Endometrial microvascular endothelial cells (primary cell): ENCODE data around the gene SPRY2. TPM values are rescaled to one million over a fixed set of nuclear protein-coding genes. Genes with fewer than 3 reads are reported as not detected.

Source experiments
- in situ Hi-C: cut with HindIII; loops from 2 replicates; pipeline ENCODE4 v1.10.0; 2017; ENCODE audit warnings: low sequenced_read_pairs, low pct_unique_long_range_greater_than_20kb; ENCODE audit errors: inconsistent ontology term
- total RNA-seq: library from RNA; depleted of rRNA; stranded (reverse); fragments of >200 nt; gene quantifications from one replicate; pipeline ENCODE4 v1.2.3, GENCODE V29; 2015; ENCODE audit errors: inconsistent ontology term

SPRY2 gene, protein sequence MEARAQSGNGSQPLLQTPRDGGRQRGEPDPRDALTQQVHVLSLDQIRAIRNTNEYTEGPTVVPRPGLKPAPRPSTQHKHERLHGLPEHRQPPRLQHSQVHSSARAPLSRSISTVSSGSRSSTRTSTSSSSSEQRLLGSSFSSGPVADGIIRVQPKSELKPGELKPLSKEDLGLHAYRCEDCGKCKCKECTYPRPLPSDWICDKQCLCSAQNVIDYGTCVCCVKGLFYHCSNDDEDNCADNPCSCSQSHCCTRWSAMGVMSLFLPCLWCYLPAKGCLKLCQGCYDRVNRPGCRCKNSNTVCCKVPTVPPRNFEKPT
- total RNA-seq: 66.6 TPM

- in situ Hi-C loops: loop anchor here (10.0 kb wide), 1 partner anchor 406 kb away; no protein-coding TSS in a partner anchor
Measured at GRCh38 chr13:80341101-80341755, at the start of gene SPRY2. Gene SPRY2 (minus strand): TSS chr13:80341126. CDS start chr13:80337705, 3,421 bp downstream.

DNA sequence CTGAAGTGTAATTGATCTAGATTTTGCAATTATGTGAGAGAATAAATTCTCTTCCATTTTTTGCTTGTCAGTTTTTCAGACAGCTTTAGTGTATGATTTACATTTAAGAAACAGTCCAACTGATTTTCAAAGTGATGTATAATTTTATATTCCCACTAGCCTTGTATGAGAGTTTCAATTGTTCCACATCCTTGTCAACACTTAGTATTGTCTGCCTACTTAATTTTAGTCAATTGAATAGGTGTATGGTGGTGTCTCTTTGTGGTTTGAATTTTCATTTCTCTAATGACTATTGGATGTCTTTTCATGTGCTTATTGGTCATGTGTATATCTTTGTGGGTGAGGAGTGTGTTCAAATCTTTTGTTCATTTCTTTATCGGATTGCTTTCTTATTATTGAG lies 49.4 kb upstream of the SPRY2 start:
- in situ Hi-C loops: no loop called here

DNA sequence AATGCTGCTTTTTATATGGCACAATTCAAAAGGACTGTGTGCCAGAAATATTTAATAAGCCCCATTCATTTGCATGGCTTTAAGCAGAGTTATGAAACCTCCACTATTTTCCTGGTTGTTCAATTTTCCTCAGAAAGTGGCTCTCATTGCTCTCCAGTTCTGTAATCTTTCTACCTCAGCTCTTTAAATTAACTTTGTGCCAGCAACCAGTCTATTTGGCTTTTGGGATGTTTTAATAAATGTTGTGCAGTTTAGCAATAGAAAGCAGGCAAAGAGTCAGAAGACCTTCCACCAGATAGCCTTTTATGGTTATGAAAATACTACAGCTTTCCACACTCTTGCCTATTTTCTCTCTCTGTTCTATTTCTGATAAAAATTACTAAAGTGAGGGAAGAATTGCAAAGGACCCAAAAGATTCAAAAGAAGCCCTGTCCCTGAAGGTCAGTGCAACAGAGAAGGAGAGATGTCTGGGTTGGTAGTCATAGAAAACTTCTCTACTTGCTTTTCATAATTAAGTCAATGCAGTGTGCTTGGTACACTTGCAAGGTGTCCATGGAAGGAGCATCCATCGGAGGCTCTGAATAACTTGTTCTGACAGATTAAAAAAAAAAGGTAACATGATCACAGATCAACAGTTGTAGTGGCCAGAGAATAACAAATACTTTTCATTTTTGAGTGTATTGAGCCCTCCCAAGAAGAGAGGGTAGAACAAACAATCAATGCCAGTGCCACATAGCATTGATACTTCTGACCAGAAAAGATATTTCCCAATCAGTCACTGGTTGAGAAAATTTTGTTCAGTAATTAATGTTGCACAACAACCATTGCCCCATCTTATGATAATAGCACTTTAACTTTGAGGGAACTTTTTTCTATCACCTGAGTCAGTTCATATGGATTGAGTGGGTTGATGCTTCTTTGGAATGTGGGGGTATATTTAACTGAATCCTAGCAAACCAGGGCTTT lies 48.4 kb upstream of the SPRY2 start:
- in situ Hi-C loops: no loop called here

- in situ Hi-C loops: no loop called here
Measured at GRCh38 chr13:80388506-80388905, 47.6 kb upstream of the SPRY2 start.

GRCh38 chr13:80386592-80386991 lies 45.7 kb upstream of the SPRY2 start:
- in situ Hi-C loops: no loop called here

DNA sequence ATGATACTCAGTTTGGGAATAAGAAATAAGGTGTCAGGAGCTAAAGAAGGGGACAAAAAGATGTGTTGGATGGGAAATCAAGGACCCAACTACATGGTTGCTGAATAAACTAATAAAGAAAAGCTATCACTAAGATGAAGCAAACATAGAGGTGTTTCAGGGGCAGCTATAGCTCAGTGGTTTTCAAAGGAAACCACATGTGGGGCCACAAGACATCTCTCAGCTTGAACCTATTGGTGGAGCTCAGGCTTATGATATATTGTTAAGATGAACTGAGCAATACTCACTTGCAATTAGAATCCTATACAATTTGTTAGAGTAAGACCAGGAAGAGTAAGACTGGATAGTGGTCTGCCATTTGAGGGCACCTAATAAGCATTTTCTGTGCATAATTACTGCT lies 45.1 kb upstream of the SPRY2 start:
- in situ Hi-C loops: no loop called here

GRCh38 chr13:80382576-80382975 lies 41.6 kb upstream of the SPRY2 start:
- in situ Hi-C loops: no loop called here

DNA sequence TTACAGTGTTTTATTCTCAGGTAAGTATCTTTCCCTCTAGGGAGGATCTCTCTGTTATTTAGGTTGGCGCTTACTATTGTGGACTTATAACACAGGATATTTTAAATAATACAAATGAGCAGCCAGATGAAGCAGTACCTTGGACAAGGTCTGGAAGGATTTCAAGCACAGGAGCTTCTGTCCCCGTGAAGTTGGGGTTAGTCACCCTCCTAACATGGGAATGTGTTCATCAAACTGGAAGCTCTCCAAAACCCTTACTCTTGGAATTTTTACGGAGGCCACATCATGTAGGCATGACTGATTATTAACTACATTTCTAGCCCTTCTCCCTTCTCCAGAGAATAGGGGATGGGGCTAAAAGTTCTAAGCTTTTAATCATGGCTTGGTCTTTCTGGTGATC lies 38.3 kb upstream of the SPRY2 start:
- in situ Hi-C loops: no loop called here

GRCh38 chr13:80376554-80376953 lies 35.6 kb upstream of the SPRY2 start:
- in situ Hi-C loops: no loop called here

DNA sequence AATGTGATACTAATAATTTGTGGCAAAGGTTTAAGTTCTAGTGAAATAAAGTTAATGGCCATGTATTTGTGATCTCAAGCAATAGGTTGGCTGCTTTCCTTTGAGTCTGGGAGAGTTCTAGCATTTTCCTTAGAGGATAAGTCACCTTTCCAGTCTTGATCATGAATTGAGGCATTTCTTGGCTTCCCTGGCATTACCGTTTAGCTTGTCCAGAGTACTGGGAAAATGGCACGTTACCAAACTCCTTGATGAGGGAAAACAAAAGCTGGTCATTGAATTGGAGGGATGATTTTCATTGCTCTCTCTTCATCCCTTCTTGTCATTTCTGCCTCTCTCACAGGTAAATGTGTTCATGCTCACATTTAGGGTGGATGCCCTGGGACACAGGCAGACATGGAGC lies 34.0 kb upstream of the SPRY2 start:
- in situ Hi-C loops: no loop called here

DNA sequence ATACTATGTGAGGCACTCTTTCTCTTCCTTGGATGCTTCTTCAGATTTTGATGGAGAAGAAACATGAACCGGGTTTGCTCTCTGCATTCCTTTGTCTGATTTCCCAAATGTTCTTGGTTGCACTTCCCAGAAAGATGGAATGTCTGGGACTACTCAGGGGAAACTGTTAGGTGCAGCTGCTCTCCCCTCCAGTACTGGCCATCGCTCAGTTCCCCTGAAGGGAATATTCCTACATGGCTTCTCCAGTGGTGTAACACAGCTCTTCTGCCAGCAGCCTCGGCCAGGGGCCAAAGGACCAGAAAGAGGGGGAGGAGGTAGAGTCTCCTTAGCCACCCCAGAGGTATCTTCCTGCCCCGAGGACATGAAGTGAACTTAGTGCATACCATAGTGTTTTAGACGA lies 33.5 kb upstream of the SPRY2 start:
- in situ Hi-C loops: no loop called here

- in situ Hi-C loops: no loop called here
Measured at GRCh38 chr13:80371840-80372509, 31.0 kb upstream of the SPRY2 start.

DNA sequence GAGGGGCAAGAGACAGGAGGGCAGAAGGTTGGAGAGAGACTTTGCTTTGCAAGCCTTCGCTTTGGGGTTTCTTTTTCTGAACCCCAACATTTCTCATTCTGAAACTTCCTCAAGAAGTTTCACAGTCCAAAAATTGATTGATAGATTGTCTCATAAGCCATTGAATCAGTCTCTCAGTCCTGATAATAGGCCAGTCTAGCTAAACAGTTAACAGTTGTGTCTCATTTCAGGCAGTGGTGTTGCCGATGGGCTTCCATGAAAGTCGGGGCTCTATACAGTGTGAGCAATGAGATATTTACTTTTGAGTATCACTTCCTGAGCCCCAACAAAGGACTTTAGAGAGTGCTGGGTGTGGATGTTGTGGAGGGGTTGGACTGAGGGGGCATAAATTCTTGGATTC lies 26.5 kb upstream of the SPRY2 start:
- in situ Hi-C loops: no loop called here

GRCh38 chr13:80363890-80364503 lies 23.1 kb upstream of the SPRY2 start:
- in situ Hi-C loops: no loop called here

DNA sequence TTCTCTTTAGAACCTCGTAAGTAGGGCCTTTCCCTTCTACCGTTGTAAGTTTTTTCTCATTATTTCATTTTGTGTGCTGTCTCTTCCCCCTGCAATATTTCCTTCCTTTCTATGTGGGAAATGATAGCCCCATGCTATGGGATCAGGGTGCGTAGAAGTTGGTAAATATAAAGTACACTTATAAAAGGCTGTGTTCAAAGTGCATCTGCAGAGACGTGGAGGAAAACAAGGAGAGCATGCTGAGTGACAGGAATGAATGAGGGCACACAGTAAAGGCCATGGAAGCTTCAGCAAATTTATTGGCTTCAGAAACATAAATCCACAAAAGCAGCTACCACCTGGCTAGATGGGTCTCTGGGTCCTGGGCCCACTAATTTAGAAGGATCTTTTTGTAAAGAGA lies 21.6 kb upstream of the SPRY2 start:
- in situ Hi-C loops: no loop called here

- in situ Hi-C loops: no loop called here
Measured at GRCh38 chr13:80361883-80362327, 21.0 kb upstream of the SPRY2 start.

GRCh38 chr13:80361298-80361697 lies 20.4 kb upstream of the SPRY2 start:
- in situ Hi-C loops: no loop called here

DNA sequence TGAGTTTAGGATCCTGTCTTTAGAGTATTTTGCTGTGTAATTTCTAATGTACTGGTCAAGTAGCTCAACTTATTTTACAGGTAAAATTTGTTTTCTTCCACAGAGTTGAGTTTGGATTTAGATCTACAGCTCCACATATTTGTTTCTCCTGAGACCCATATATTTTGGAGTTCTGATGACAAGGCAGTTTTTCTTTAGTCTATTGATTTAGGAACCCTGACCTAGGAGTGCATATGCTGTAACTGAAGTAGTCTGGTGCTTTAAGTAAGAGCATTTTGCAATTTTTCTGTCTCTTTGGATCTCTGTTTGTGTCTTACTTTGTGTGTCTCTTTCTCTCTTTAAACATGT lies 19.5 kb upstream of the SPRY2 start:
- in situ Hi-C loops: no loop called here
